ENCODE data around the gene MKLN1. TPM values are rescaled to one million over a fixed set of nuclear protein-coding genes. Genes with fewer than 3 reads are reported as not detected.

Gene MKLN1
- total and polyA plus RNA-seq, 5 donors from 2014 or later = 24.5 to 58.9 (median 34.8) TPM

- Mint-ChIP-seq H3K36me3 (peaks cover 40% of the 10 kb centered on the region), H3K27ac (no peak overlapping the region), H3K4me1 (peaks cover 0 to 21% (median 16%) of the 10 kb centered on the region in 4 donors), H3K9me3 (no peaks in the 10 kb centered on the region), H3K27me3 (no peaks in the 10 kb centered on the region), H3K4me3 (no peak overlapping the region)
- Histone ChIP-seq H3K9me3 (ENCODE audit: control insufficient read depth in 2 of 2, low read length in 2 of 2) (no peaks in the 10 kb centered on the region), H3K36me3 (ENCODE audit: control insufficient read depth, insufficient read depth, low read length) (peaks cover 43% of the 10 kb centered on the region), H3K27me3 (ENCODE audit: control insufficient read depth, insufficient read depth, low read length) (no peaks in the 10 kb centered on the region), H3K27ac (ENCODE audit: insufficient read depth, low read length, poor library complexity, severe bottlenecking) (no peak overlapping the region), H3K4me1 (ENCODE audit: control insufficient read depth, insufficient read depth, low read length, poor library complexity, severe bottlenecking) (no peaks in the 10 kb centered on the region), H3K4me3 (ENCODE audit: low read depth, low read length) (no peak overlapping the region)
- DNase-seq = no peak
- ATAC-seq (ENCODE audit: low read depth in 2 of 2) = no peak
Measured at GRCh38 chr7:131431289-131431688, 103.6 kb downstream of the MKLN1 start.

GRCh38 chr7:131431756-131432155 is 104.1 kb downstream of the MKLN1 start:
- DNase-seq = no peak
- peaks cover 41% of the 10 kb centered on the region for H3K36me3 Mint-ChIP-seq
- H3K4me1 ChIP-seq (ENCODE audit: control insufficient read depth, insufficient read depth, low read length, poor library complexity, severe bottlenecking) = no peaks in the 10 kb centered on the region
- no peak overlapping the region for H3K27ac ChIP-seq (ENCODE audit: insufficient read depth, low read length, poor library complexity, severe bottlenecking)
- H3K9me3 Mint-ChIP-seq = no peaks in the 10 kb centered on the region
- peaks cover 43% of the 10 kb centered on the region for H3K36me3 ChIP-seq (ENCODE audit: control insufficient read depth, insufficient read depth, low read length)
- peaks cover 0 to 22% (median 17%) of the 10 kb centered on the region in 4 donors for H3K4me1 Mint-ChIP-seq
- H3K27me3 Mint-ChIP-seq = no peaks in the 10 kb centered on the region
- no peak overlapping the region for H3K4me3 ChIP-seq (ENCODE audit: low read depth, low read length)
- H3K27ac Mint-ChIP-seq = no peak overlapping the region
- no peak overlapping the region for H3K4me3 Mint-ChIP-seq
- no peaks in the 10 kb centered on the region for H3K27me3 ChIP-seq (ENCODE audit: control insufficient read depth, insufficient read depth, low read length)
- H3K9me3 ChIP-seq (ENCODE audit: control insufficient read depth in 2 of 2, low read length in 2 of 2) = no peaks in the 10 kb centered on the region
- ATAC-seq (ENCODE audit: low read depth in 2 of 2) = no peak

- no peaks in the 10 kb centered on the region for H3K9me3 ChIP-seq (ENCODE audit: control insufficient read depth in 2 of 2, low read length in 2 of 2)
- H3K27ac ChIP-seq (ENCODE audit: insufficient read depth, low read length, poor library complexity, severe bottlenecking) = no peak overlapping the region
- no peaks in the 10 kb centered on the region for H3K27me3 Mint-ChIP-seq
- no peak overlapping the region for H3K4me3 Mint-ChIP-seq
- H3K4me3 ChIP-seq (ENCODE audit: low read depth, low read length) = no peak overlapping the region
- peaks cover 51% of the 10 kb centered on the region for H3K36me3 ChIP-seq (ENCODE audit: control insufficient read depth, insufficient read depth, low read length)
- no peaks in the 10 kb centered on the region for H3K4me1 ChIP-seq (ENCODE audit: control insufficient read depth, insufficient read depth, low read length, poor library complexity, severe bottlenecking)
- H3K27me3 ChIP-seq (ENCODE audit: control insufficient read depth, insufficient read depth, low read length) = no peaks in the 10 kb centered on the region
- H3K36me3 Mint-ChIP-seq = peaks cover 55% of the 10 kb centered on the region
- ATAC-seq (ENCODE audit: low read depth in 2 of 2) (no peak), DNase-seq (no peak)
- H3K9me3 Mint-ChIP-seq = peaks cover 0 to 8% (median 0%) of the 10 kb centered on the region in 7 donors
- no peak overlapping the region for H3K27ac Mint-ChIP-seq
- peaks cover 0 to 31% (median 14%) of the 10 kb centered on the region in 4 donors for H3K4me1 Mint-ChIP-seq
Measured at GRCh38 chr7:131436384-131436783, 108.7 kb downstream of the MKLN1 start.

GRCh38 chr7:131438969-131439368 is 111.3 kb downstream of the MKLN1 start:
- H3K4me1 Mint-ChIP-seq = peaks cover 0 to 35% (median 10%) of the 10 kb centered on the region in 4 donors
- H3K9me3 Mint-ChIP-seq = peaks cover 0 to 8% (median 0%) of the 10 kb centered on the region in 7 donors
- H3K27me3 Mint-ChIP-seq = no peaks in the 10 kb centered on the region
- peaks cover 55% of the 10 kb centered on the region for H3K36me3 Mint-ChIP-seq
- no peaks in the 10 kb centered on the region for H3K4me1 ChIP-seq (ENCODE audit: control insufficient read depth, insufficient read depth, low read length, poor library complexity, severe bottlenecking)
- no peaks in the 10 kb centered on the region for H3K27me3 ChIP-seq (ENCODE audit: control insufficient read depth, insufficient read depth, low read length)
- H3K36me3 ChIP-seq (ENCODE audit: control insufficient read depth, insufficient read depth, low read length) = peaks cover 57% of the 10 kb centered on the region
- no peak for ATAC-seq (ENCODE audit: low read depth in 2 of 2)
- no peak overlapping the region for H3K4me3 ChIP-seq (ENCODE audit: low read depth, low read length)
- no peak overlapping the region for H3K27ac Mint-ChIP-seq
- DNase-seq = no peak
- H3K27ac ChIP-seq (ENCODE audit: insufficient read depth, low read length, poor library complexity, severe bottlenecking) = no peak overlapping the region
- no peaks in the 10 kb centered on the region for H3K9me3 ChIP-seq (ENCODE audit: control insufficient read depth in 2 of 2, low read length in 2 of 2)
- no peak overlapping the region for H3K4me3 Mint-ChIP-seq

- Histone ChIP-seq H3K4me3 (ENCODE audit: low read depth, low read length) (no peak overlapping the region), H3K36me3 (ENCODE audit: control insufficient read depth, insufficient read depth, low read length) (peaks cover 56% of the 10 kb centered on the region), H3K9me3 (ENCODE audit: control insufficient read depth in 2 of 2, low read length in 2 of 2) (no peaks in the 10 kb centered on the region), H3K4me1 (ENCODE audit: control insufficient read depth, insufficient read depth, low read length, poor library complexity, severe bottlenecking) (no peaks in the 10 kb centered on the region), H3K27ac (ENCODE audit: insufficient read depth, low read length, poor library complexity, severe bottlenecking) (no peak overlapping the region), H3K27me3 (ENCODE audit: control insufficient read depth, insufficient read depth, low read length) (no peaks in the 10 kb centered on the region)
- no peak overlapping the region for H3K4me3 Mint-ChIP-seq
- ATAC-seq (ENCODE audit: low read depth in 2 of 2) (no peak), DNase-seq (no peak)
- H3K9me3 Mint-ChIP-seq = peaks cover 0 to 8% (median 0%) of the 10 kb centered on the region in 7 donors
- H3K27me3 Mint-ChIP-seq = no peaks in the 10 kb centered on the region
- peaks cover 0 to 22% (median 7%) of the 10 kb centered on the region in 4 donors for H3K4me1 Mint-ChIP-seq
- no peak overlapping the region for H3K27ac Mint-ChIP-seq
- H3K36me3 Mint-ChIP-seq = peaks cover 54% of the 10 kb centered on the region
Measured at GRCh38 chr7:131443496-131443895, 115.8 kb downstream of the MKLN1 start.

GRCh38 chr7:131444683-131445082 is 117.0 kb downstream of the MKLN1 start:
- no peaks in the 10 kb centered on the region for H3K27me3 Mint-ChIP-seq
- peaks cover 0 to 8% (median 0%) of the 10 kb centered on the region in 7 donors for H3K9me3 Mint-ChIP-seq
- H3K4me1 ChIP-seq (ENCODE audit: control insufficient read depth, insufficient read depth, low read length, poor library complexity, severe bottlenecking) = no peaks in the 10 kb centered on the region
- DNase-seq = no peak
- H3K9me3 ChIP-seq (ENCODE audit: control insufficient read depth in 2 of 2, low read length in 2 of 2) = no peaks in the 10 kb centered on the region
- no peaks in the 10 kb centered on the region for H3K27me3 ChIP-seq (ENCODE audit: control insufficient read depth, insufficient read depth, low read length)
- H3K27ac ChIP-seq (ENCODE audit: insufficient read depth, low read length, poor library complexity, severe bottlenecking) = no peak overlapping the region
- peak overlapping the region in 1 of 3 donors; percentile 39 for H3K27ac Mint-ChIP-seq
- peaks cover 0 to 22% (median 9%) of the 10 kb centered on the region in 4 donors for H3K4me1 Mint-ChIP-seq
- no peak overlapping the region for H3K4me3 ChIP-seq (ENCODE audit: low read depth, low read length)
- ATAC-seq (ENCODE audit: low read depth in 2 of 2) = no peak
- no peak overlapping the region for H3K4me3 Mint-ChIP-seq
- H3K36me3 Mint-ChIP-seq = peaks cover 55% of the 10 kb centered on the region
- peaks cover 54% of the 10 kb centered on the region for H3K36me3 ChIP-seq (ENCODE audit: control insufficient read depth, insufficient read depth, low read length)

- no peaks in the 10 kb centered on the region for H3K9me3 ChIP-seq (ENCODE audit: control insufficient read depth in 2 of 2, low read length in 2 of 2)
- ATAC-seq (ENCODE audit: low read depth in 2 of 2) (no peak), DNase-seq (no peak)
- no peaks in the 10 kb centered on the region for H3K27me3 Mint-ChIP-seq
- H3K4me1 ChIP-seq (ENCODE audit: control insufficient read depth, insufficient read depth, low read length, poor library complexity, severe bottlenecking) = no peaks in the 10 kb centered on the region
- H3K9me3 Mint-ChIP-seq = no peaks in the 10 kb centered on the region
- no peak overlapping the region for H3K4me3 Mint-ChIP-seq
- no peak overlapping the region for H3K27ac Mint-ChIP-seq
- H3K4me1 Mint-ChIP-seq = peaks cover 0 to 20% (median 5%) of the 10 kb centered on the region in 4 donors
- H3K27ac ChIP-seq (ENCODE audit: insufficient read depth, low read length, poor library complexity, severe bottlenecking) = no peak overlapping the region
- no peak overlapping the region for H3K4me3 ChIP-seq (ENCODE audit: low read depth, low read length)
- no peaks in the 10 kb centered on the region for H3K27me3 ChIP-seq (ENCODE audit: control insufficient read depth, insufficient read depth, low read length)
- peaks cover 38% of the 10 kb centered on the region for H3K36me3 ChIP-seq (ENCODE audit: control insufficient read depth, insufficient read depth, low read length)
- peaks cover 45% of the 10 kb centered on the region for H3K36me3 Mint-ChIP-seq
Measured at GRCh38 chr7:131449373-131449902, 121.8 kb downstream of the MKLN1 start.

GRCh38 chr7:131454498-131454897 is 126.8 kb downstream of the MKLN1 start:
- peaks cover 13% of the 10 kb centered on the region for H3K36me3 ChIP-seq (ENCODE audit: control insufficient read depth, insufficient read depth, low read length)
- H3K36me3 Mint-ChIP-seq = peaks cover 34% of the 10 kb centered on the region
- H3K4me3 Mint-ChIP-seq = no peak overlapping the region

More at GRCh38 chr7:131454498-131454897, 126.8 kb downstream of the MKLN1 start:
- Mint-ChIP-seq H3K9me3 (no peaks in the 10 kb centered on the region), H3K27me3 (no peaks in the 10 kb centered on the region), H3K4me1 (peaks cover 0 to 16% (median 9%) of the 10 kb centered on the region in 4 donors), H3K27ac (no peak overlapping the region)
- H3K27ac ChIP-seq (ENCODE audit: insufficient read depth, low read length, poor library complexity, severe bottlenecking) = no peak overlapping the region
- H3K9me3 ChIP-seq (ENCODE audit: control insufficient read depth in 2 of 2, low read length in 2 of 2) = no peaks in the 10 kb centered on the region
- no peak for ATAC-seq (ENCODE audit: low read depth in 2 of 2)
- no peak overlapping the region for H3K4me3 ChIP-seq (ENCODE audit: low read depth, low read length)
- no peak for DNase-seq
- no peaks in the 10 kb centered on the region for H3K4me1 ChIP-seq (ENCODE audit: control insufficient read depth, insufficient read depth, low read length, poor library complexity, severe bottlenecking)
- no peaks in the 10 kb centered on the region for H3K27me3 ChIP-seq (ENCODE audit: control insufficient read depth, insufficient read depth, low read length)
